Smooth muscle cell (in vitro differentiated cells): Measurements from ENCODE around the gene PEX5L. TPM values are rescaled to one million over a fixed set of nuclear protein-coding genes. Genes with fewer than 3 reads are reported as not detected.

ENCODE experiments used
- DNase-seq: peaks from one replicate; lab custom pipeline; 2025; ENCODE audit not compliant: unreplicated experiment; lab: John Stamatoyannopoulos, UW
- H2AFZ ChIP-seq: fragments of 200-600 bp; sonication (generic); 2 replicates; pipeline ENCODE4 v1.6.0; 2016; ENCODE audit warnings: antibody characterized with exemption, low read depth, mild to moderate bottlenecking
- H3F3A ChIP-seq: fragments of 200-600 bp; sonication (generic); 2 replicates; pipeline ENCODE4 v1.6.0; 2017; ENCODE audit warnings: antibody characterized with exemption, low read depth
- H3K27ac ChIP-seq: fragments of 200-600 bp; sonication (generic); 2 replicates; pipeline ENCODE4 v1.5.1; 2016; ENCODE audit warnings: low read depth, mild to moderate bottlenecking
- H3K27me3 ChIP-seq: fragments of 200-600 bp; sonication (generic); 2 replicates; pipeline ENCODE4 v1.6.1; 2016; ENCODE audit warnings: low read depth, mild to moderate bottlenecking
- H3K36me3 ChIP-seq: fragments of 200-600 bp; sonication (generic); 2 replicates; pipeline ENCODE4 v1.5.1; 2016; ENCODE audit warnings: low read depth
- H3K4me1 ChIP-seq: fragments of 200-600 bp; sonication (generic); 2 replicates; pipeline ENCODE4 v1.5.1; 2016; ENCODE audit warnings: low read depth
- H3K4me2 ChIP-seq: fragments of 200-600 bp; sonication (generic); 2 replicates; pipeline ENCODE4 v1.6.0; 2016; ENCODE audit warnings: mild to moderate bottlenecking
- H3K4me3 ChIP-seq: fragments of 200-600 bp; sonication (generic); 2 replicates; pipeline ENCODE4 v1.5.1; 2016; ENCODE audit warnings: mild to moderate bottlenecking
- H3K79me2 ChIP-seq: fragments of 200-600 bp; sonication (generic); 2 replicates; pipeline ENCODE4 v1.6.0; 2016; ENCODE audit warnings: low read depth, mild to moderate bottlenecking
- H3K9ac ChIP-seq: fragments of 200-600 bp; sonication (generic); 2 replicates; pipeline ENCODE4 v1.6.0; 2016; ENCODE audit warnings: low read depth
- H3K9me3 ChIP-seq: fragments of 200-600 bp; sonication (generic); replicated peaks from 2 replicates; pipeline ENCODE4 v1.5.1; 2016; ENCODE audit warnings: low read depth
- H4K20me1 ChIP-seq: fragments of 200-600 bp; sonication (generic); 2 replicates; pipeline ENCODE4 v1.6.0; 2016; ENCODE audit warnings: low read depth
- WGBS: methylation state at CpG from one replicate; pipeline ENCODE4 v1.1.7; 2016; ENCODE audit warnings: low lambda C conversion rate; 5-methylcytosine and 5-hydroxymethylcytosine counted together
- polyA plus RNA-seq: library from polyadenylated mRNA; unstranded; fragments of >200 nt; fragmentation: Nextera tagmentation; extraction: Ambion mirVana; gene quantifications from 2 replicates; pipeline ENCODE4 v1.2.1, GENCODE V29; 2016
- total RNA-seq: library from RNA; depleted of rRNA; stranded (reverse); fragments of >200 nt; gene quantifications from 2 replicates; pipeline ENCODE4 v1.2.3, GENCODE V29; 2014
- TF ChIP-seq, protein P1 (sequence below): fragments of 200-600 bp; sonication (generic); IDR thresholded peaks from 2 replicates; pipeline ENCODE4 v1.5.1; 2017; ENCODE audit warnings: borderline replicate concordance, mild to moderate bottlenecking, antibody characterized with exemption; ENCODE audit not compliant: insufficient read depth, poor library complexity, severe bottlenecking

PEX5L gene
- total and polyA plus RNA-seq, 2 experiments from 2014 or later = not detected

DNA sequence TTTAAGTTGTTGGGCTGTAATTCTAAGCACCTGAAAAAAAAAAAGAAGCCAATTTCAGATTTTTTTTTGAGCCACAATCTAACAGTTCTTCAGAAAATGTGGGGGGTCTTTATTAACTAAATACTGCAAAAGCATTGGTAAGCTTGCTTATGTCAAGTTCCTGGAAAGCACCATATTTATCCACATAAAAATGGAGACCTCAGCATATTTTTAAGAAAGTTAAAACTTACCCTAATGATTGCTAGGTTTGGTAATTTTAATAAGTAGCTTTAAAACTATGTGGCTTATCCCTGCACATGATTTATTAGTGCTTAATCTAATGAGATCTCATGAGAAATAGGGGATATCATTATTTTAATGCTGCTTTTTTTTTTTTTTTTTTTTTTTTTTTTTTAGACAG, 227.1 kb downstream of the PEX5L start:
- Histone ChIP-seq H3K4me3 (no peak overlapping the region), H3K27me3 (no peaks in the 10 kb centered on the region), H3K79me2 (no peaks in the 10 kb centered on the region), H2AFZ (no peak overlapping the region), H3K4me2 (no peak overlapping the region), H3K27ac (no peak overlapping the region), H3K9me3 (no peaks in the 10 kb centered on the region), H4K20me1 (no peaks in the 10 kb centered on the region), H3F3A (no peaks in the 10 kb centered on the region), H3K9ac (no peak overlapping the region), H3K4me1 (no peaks in the 10 kb centered on the region), H3K36me3 (no peaks in the 10 kb centered on the region)
- no peak for DNase-seq
- TF ChIP-seq, protein P1, sequence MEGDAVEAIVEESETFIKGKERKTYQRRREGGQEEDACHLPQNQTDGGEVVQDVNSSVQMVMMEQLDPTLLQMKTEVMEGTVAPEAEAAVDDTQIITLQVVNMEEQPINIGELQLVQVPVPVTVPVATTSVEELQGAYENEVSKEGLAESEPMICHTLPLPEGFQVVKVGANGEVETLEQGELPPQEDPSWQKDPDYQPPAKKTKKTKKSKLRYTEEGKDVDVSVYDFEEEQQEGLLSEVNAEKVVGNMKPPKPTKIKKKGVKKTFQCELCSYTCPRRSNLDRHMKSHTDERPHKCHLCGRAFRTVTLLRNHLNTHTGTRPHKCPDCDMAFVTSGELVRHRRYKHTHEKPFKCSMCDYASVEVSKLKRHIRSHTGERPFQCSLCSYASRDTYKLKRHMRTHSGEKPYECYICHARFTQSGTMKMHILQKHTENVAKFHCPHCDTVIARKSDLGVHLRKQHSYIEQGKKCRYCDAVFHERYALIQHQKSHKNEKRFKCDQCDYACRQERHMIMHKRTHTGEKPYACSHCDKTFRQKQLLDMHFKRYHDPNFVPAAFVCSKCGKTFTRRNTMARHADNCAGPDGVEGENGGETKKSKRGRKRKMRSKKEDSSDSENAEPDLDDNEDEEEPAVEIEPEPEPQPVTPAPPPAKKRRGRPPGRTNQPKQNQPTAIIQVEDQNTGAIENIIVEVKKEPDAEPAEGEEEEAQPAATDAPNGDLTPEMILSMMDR = no peak

DNA sequence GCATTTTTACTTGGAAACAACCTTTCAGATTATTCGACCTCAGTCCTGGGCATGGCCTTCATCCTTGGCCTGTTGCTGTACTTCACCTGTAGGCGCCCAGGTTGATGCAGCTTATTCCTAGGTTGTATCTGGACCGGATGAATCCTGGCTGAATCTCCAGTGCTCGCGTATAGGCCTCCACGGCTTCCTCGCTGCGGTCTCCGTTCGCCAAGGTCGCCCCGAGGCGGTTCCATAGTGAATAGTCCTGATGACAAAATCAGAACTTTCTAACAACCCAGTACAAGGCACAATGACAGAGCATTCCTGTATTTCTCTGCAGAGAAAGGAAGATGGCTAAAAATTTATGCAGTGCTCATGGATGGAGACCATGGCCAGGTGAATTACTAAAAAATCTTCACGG, 229.1 kb downstream of the PEX5L start:
- Histone ChIP-seq H3K27ac (no peak overlapping the region), H3K4me3 (no peak overlapping the region), H3K9me3 (no peaks in the 10 kb centered on the region), H3F3A (no peaks in the 10 kb centered on the region), H3K4me1 (no peaks in the 10 kb centered on the region), H4K20me1 (no peaks in the 10 kb centered on the region), H3K36me3 (no peaks in the 10 kb centered on the region), H2AFZ (no peak overlapping the region), H3K27me3 (no peaks in the 10 kb centered on the region), H3K79me2 (no peaks in the 10 kb centered on the region), H3K4me2 (no peak overlapping the region), H3K9ac (no peak overlapping the region)
- WGBS = over 99% methylated on average over 14 of the region's 14 CpGs
- TF ChIP-seq, protein P1 = no peak
- no peak for DNase-seq

DNA sequence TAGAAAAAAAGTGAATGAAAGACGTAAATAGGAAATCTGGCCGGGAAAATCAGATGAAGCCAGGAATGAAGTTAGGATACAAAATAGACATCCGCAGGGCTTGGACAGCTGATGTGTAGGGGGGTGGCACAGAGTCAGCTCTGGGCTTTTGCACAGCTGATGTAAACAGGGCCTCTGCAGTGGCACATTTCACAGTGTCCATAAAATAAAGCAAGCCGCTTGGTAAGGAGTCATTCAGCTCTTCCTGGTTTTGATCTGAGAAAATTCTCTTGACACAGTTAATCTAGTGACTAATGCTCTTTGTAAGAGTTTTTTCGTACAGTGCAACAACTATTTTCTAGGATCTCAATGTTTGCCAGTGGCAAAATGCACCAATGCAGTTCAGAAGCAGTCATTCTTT, 230.6 kb downstream of the PEX5L start:
- H2AFZ ChIP-seq = no peak overlapping the region
- H3K36me3 ChIP-seq = no peaks in the 10 kb centered on the region
- no peaks in the 10 kb centered on the region for H3K27me3 ChIP-seq
- no peak overlapping the region for H3K4me3 ChIP-seq
- H3K79me2 ChIP-seq = no peaks in the 10 kb centered on the region
- no peaks in the 10 kb centered on the region for H3K4me1 ChIP-seq
- no peaks in the 10 kb centered on the region for H3K9me3 ChIP-seq
- no peaks in the 10 kb centered on the region for H3F3A ChIP-seq
- no peak for DNase-seq
- no peaks in the 10 kb centered on the region for H4K20me1 ChIP-seq
- TF ChIP-seq, protein P1 = no peak
- H3K4me2 ChIP-seq = peak overlapping the region; percentile 15
- 35% methylated on average over 5 of the region's 5 CpGs for WGBS
- peak overlapping the region; percentile 21 for H3K27ac ChIP-seq
- no peak overlapping the region for H3K9ac ChIP-seq

DNA sequence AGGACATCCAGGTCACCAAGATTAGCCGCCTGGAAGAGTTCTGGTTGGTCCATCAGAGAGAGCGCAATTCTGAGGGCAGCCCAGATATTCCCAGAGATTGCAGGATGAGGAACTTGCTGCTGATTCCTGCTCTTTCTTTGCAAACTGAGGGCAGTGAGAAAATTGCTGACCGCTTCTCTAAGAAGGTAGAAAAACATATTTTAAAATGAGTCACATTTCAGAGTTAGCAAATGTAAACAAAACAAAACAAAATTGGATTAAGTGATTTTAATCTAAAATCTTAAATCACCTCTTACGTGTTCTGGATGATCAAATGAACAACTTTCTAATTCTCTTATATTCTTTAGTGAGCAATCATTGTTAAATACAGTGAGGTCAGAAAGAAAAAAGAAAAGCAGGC, 234.9 kb downstream of the PEX5L start:
- no peak for DNase-seq
- Histone ChIP-seq H3K27me3 (no peaks in the 10 kb centered on the region), H4K20me1 (no peaks in the 10 kb centered on the region), H3K27ac (peak overlapping the region; percentile 69), H3K9me3 (no peaks in the 10 kb centered on the region), H3K4me3 (no peak overlapping the region), H3K79me2 (no peaks in the 10 kb centered on the region), H3K4me2 (peak overlapping the region; percentile 54), H2AFZ (no peak overlapping the region), H3F3A (peaks cover 4% of the 10 kb centered on the region), H3K9ac (no peak overlapping the region), H3K36me3 (no peaks in the 10 kb centered on the region), H3K4me1 (peaks cover 7% of the 10 kb centered on the region)
- TF ChIP-seq, protein P1 = no peak
- 56% methylated on average over 4 of the region's 4 CpGs for WGBS
